Fibroblast of skin of right quadriceps (primary cell): Measurements from ENCODE around the gene PRMT9.
A peak's percentile ranks its signal among the peaks of the same experiment; 100 is the strongest.

Experiments used
- DNase-seq: peaks from one replicate; pipeline ENCODE4 v3.0.0-alpha.2; 2013

Gene PRMT9

GRCh38 chr4:147678796-147679549 is 5.0 kb downstream of the PRMT9 start:
- no peak for DNase-seq

GRCh38 chr4:147678106-147678505 is 5.9 kb downstream of the PRMT9 start:
- no peak for DNase-seq

- DNase-seq: peak; percentile 35
Observed at GRCh38 chr4:147674496-147674895, 9.5 kb downstream of the PRMT9 start.

GRCh38 chr4:147674073-147674472 is 9.9 kb downstream of the PRMT9 start:
- DNase-seq: no peak

GRCh38 chr4:147658501-147658900 is 25.5 kb downstream of the PRMT9 start:
- no peak for DNase-seq

- no peak for DNase-seq
Observed at GRCh38 chr4:147655639-147656038, 28.3 kb downstream of the PRMT9 start.

- no peak for DNase-seq
Observed at GRCh38 chr4:147651563-147651962, 32.4 kb downstream of the PRMT9 start.

GRCh38 chr4:147648656-147649055 is 35.3 kb downstream of the PRMT9 start:
- no peak for DNase-seq

GRCh38 chr4:147645099-147645498 is 38.9 kb downstream of the PRMT9 start:
- DNase-seq: no peak

GRCh38 chr4:147644471-147644870 is 39.5 kb downstream of the PRMT9 start:
- no peak for DNase-seq

- no peak for DNase-seq
Observed at GRCh38 chr4:147643616-147644015, 40.3 kb downstream of the PRMT9 start.

- DNase-seq: no peak
Observed at GRCh38 chr4:147640331-147640730, 43.6 kb downstream of the PRMT9 start.

GRCh38 chr4:147639388-147639787 is 44.6 kb downstream of the PRMT9 start:
- DNase-seq: no peak

- no peak for DNase-seq
Observed at GRCh38 chr4:147638942-147639341, 45.0 kb downstream of the PRMT9 start.

GRCh38 chr4:147638365-147638764 is 45.6 kb downstream of the PRMT9 start:
- no peak for DNase-seq

- no peak for DNase-seq
Observed at GRCh38 chr4:147635348-147635747, 48.6 kb downstream of the PRMT9 start.

GRCh38 chr4:147633643-147634042 is 50.3 kb downstream of the PRMT9 start:
- DNase-seq: no peak

- peak; percentile 31 for DNase-seq
Observed at GRCh38 chr4:147633113-147633512, 50.9 kb downstream of the PRMT9 start.

GRCh38 chr4:147629783-147630730 is 53.9 kb downstream of the PRMT9 start:
- DNase-seq: peak; percentile 42

- no peak for DNase-seq
Observed at GRCh38 chr4:147628415-147628814, 55.5 kb downstream of the PRMT9 start.

- no peak for DNase-seq
Observed at GRCh38 chr4:147626903-147627302, 57.1 kb downstream of the PRMT9 start.

GRCh38 chr4:147625733-147626132 is 58.2 kb downstream of the PRMT9 start:
- DNase-seq: no peak

GRCh38 chr4:147620315-147620714 is 63.6 kb downstream of the PRMT9 start:
- DNase-seq: no peak
